H1 (cell line): ENCODE data around the gene PDE6D. TPM values are rescaled to one million over a fixed set of nuclear protein-coding genes. Genes with fewer than 3 reads are reported as not detected.
"Not testable (repeated sequence)": the region's sequence is repeated elsewhere in the genome, so short reads cannot be mapped to it uniquely, and the experiment has no call there.

Experiments used
- CTCF ChIA-PET: fragments of 300-600 bp; sonication (Branson Sonifier 250); formaldehyde crosslinking; loops from one replicate; lab custom pipeline; 2021; ENCODE audit not compliant: partially characterized antibody; lab: Charles Lee
- POLR2A ChIA-PET: fragments of 300-600 bp; sonication (Branson Sonifier 250); formaldehyde crosslinking; loops from one replicate; lab custom pipeline; 2021; ENCODE audit warnings: inconsistent platforms; ENCODE audit not compliant: partially characterized antibody; lab: Charles Lee
- DNase-seq, 2 experiments: peaks; one replicate each; pipeline versions ENCODE4 v3.0.0 to v3.0.0-alpha.2; 2010 to 2022; ENCODE audit warnings: low spot score in 2 of 2, low read depth in 1 of 2, mixed read lengths in 1 of 2
- FAIRE-seq: peaks from 2 replicates; lab custom pipeline; 2011; peaks lifted over from hg19 to GRCh38; lab: Jason Lieb, UNC
- H2AFZ ChIP-seq: 2 replicates; pipeline ENCODE4 v1.8.1; 2012; ENCODE audit warnings: low read length, inconsistent platforms
- H2AK5ac ChIP-seq: 2 replicates; pipeline ENCODE4 v1.6.1; 2013; ENCODE audit warnings: low read depth, low read length
- H2BK120ac ChIP-seq: replicated peaks from 2 replicates; pipeline ENCODE3; 2013; ENCODE audit warnings: low read depth, low read length, inconsistent platforms
- H2BK12ac ChIP-seq: 2 replicates; pipeline ENCODE4 v1.6.1; 2013; ENCODE audit warnings: low read depth, low read length
- H2BK15ac ChIP-seq: 2 replicates; pipeline ENCODE4 v1.6.1; 2013; ENCODE audit warnings: low read length
- H2BK20ac ChIP-seq: 2 replicates; pipeline ENCODE4 v1.6.1; 2013; ENCODE audit warnings: low read length
- H2BK5ac ChIP-seq: 2 replicates; pipeline ENCODE4 v1.6.1; 2013; ENCODE audit warnings: low read depth, low read length
- H3K14ac ChIP-seq: 2 replicates; pipeline ENCODE4 v1.6.1; 2013; ENCODE audit warnings: inconsistent platforms; ENCODE audit not compliant: insufficient read length
- H3K18ac ChIP-seq: 2 replicates; pipeline ENCODE4 v1.6.1; 2013; ENCODE audit warnings: low read length; ENCODE audit errors: extremely low read depth
- H3K23ac ChIP-seq: 2 replicates; pipeline ENCODE4 v1.6.1; 2013; ENCODE audit warnings: inconsistent platforms; ENCODE audit not compliant: insufficient read length
- H3K23me2 ChIP-seq: 2 replicates; pipeline ENCODE4 v1.6.1; 2013; ENCODE audit warnings: low read depth, low read length
- H3K27ac ChIP-seq: 2 replicates; pipeline ENCODE4 v1.6.1; 2011; ENCODE audit warnings: low read depth, low read length, inconsistent platforms
- H3K27me3 ChIP-seq, 4 experiments: replicated peaks in 1 of 4; 1 replicate in 1 of 4; 2 replicates in 3 of 4; pipeline versions ENCODE4 v1.6.1 to v1.8.1; 2011 to 2013; ENCODE audit warnings: low read length in 3 of 4, mild to moderate bottlenecking in 3 of 4, inconsistent platforms in 2 of 4, mixed read lengths in 2 of 4, moderate library complexity in 1 of 4; ENCODE audit not compliant: control insufficient read depth in 3 of 4, insufficient read depth in 3 of 4; ENCODE audit errors: extremely low read depth in 1 of 4
- H3K36me3 ChIP-seq, 4 experiments: 2 replicates each; pipeline versions ENCODE4 v1.6.1 to v1.8.1; 2011 to 2013; ENCODE audit warnings: mild to moderate bottlenecking in 4 of 4, low read length in 3 of 4, moderate library complexity in 2 of 4, control low read depth in 1 of 4, inconsistent platforms in 1 of 4; ENCODE audit not compliant: insufficient read depth in 4 of 4, control insufficient read depth in 2 of 4
- H3K4ac ChIP-seq: replicated peaks from 2 replicates; pipeline ENCODE3; 2013; ENCODE audit warnings: low read length, low read depth, mixed read lengths, inconsistent platforms; ENCODE audit not compliant: insufficient read length
- H3K4me1 ChIP-seq, 4 experiments: replicated peaks in 1 of 4; 1 replicate in 1 of 4; 2 replicates in 3 of 4; pipeline versions ENCODE4 v1.6.1 to v1.8.1; 2011 to 2013; ENCODE audit warnings: low read length in 3 of 4, inconsistent platforms in 2 of 4, mixed read lengths in 1 of 4; ENCODE audit not compliant: insufficient read depth in 4 of 4, control insufficient read depth in 3 of 4
- H3K4me2 ChIP-seq, 2 experiments: 2 replicates each; pipeline versions ENCODE4 v1.6.1 to v1.8.1; 2011 to 2013; ENCODE audit warnings: low read depth in 2 of 2, low read length in 2 of 2, control low read depth in 1 of 2, inconsistent platforms in 1 of 2, mild to moderate bottlenecking in 1 of 2; ENCODE audit not compliant: insufficient read depth in 1 of 2
- H3K4me3 ChIP-seq, 4 experiments: fragments of 200-600, 300-600 bp in 1 of 4; sonication (generic), shearing (Covaris generic), sonication (Bioruptor Twin) in 1 of 4; 2 replicates each; pipeline versions ENCODE4 v1.5.1 to v1.8.1; 2011 to 2016; ENCODE audit warnings: low read length in 4 of 4, low read depth in 3 of 4, control low read depth in 2 of 4, inconsistent platforms in 2 of 4, mild to moderate bottlenecking in 2 of 4, mixed read lengths in 1 of 4, moderate library complexity in 1 of 4; ENCODE audit not compliant: insufficient read depth in 2 of 4; ENCODE audit errors: extremely low read depth in 1 of 4
- H3K56ac ChIP-seq: replicated peaks from 2 replicates; pipeline ENCODE3; 2013; ENCODE audit warnings: low read depth, mild to moderate bottlenecking, mixed read lengths, low read length, inconsistent platforms; ENCODE audit not compliant: insufficient read length
- H3K79me1 ChIP-seq: 2 replicates; pipeline ENCODE4 v1.6.1; 2013; ENCODE audit warnings: low read depth, low read length, control low read depth
- H3K79me2 ChIP-seq, 2 experiments: 2 replicates each; pipeline versions ENCODE4 v1.6.1 to v1.8.1; 2012 to 2013; ENCODE audit warnings: low read length in 2 of 2, mild to moderate bottlenecking in 2 of 2, inconsistent platforms in 1 of 2; ENCODE audit not compliant: insufficient read depth in 2 of 2, control insufficient read depth in 1 of 2
- H3K9ac ChIP-seq, 4 experiments: replicated peaks in 1 of 4; 1 replicate in 1 of 4; 2 replicates in 3 of 4; pipeline versions ENCODE4 v1.6.1 to v1.8.1; 2011 to 2013; ENCODE audit warnings: low read depth in 3 of 4, low read length in 3 of 4, control low read depth in 2 of 4, mild to moderate bottlenecking in 2 of 4, moderate library complexity in 2 of 4, inconsistent platforms in 1 of 4; ENCODE audit errors: extremely low read depth in 1 of 4
- H3K9me3 ChIP-seq, 2 experiments: 2 replicates each; pipeline versions ENCODE4 v1.6.1 to v1.8.1; 2012 to 2013; ENCODE audit warnings: mild to moderate bottlenecking in 2 of 2, moderate library complexity in 2 of 2, control low read depth in 1 of 2, inconsistent platforms in 1 of 2, low read depth in 1 of 2, low read length in 1 of 2, mixed read lengths in 1 of 2; ENCODE audit not compliant: insufficient read depth in 2 of 2
- H4K20me1 ChIP-seq, 2 experiments: replicated peaks in 1 of 2; 2 replicates each; pipeline versions ENCODE3 to v1.8.1; 2011 to 2013; ENCODE audit warnings: inconsistent platforms in 2 of 2, low read length in 2 of 2, mild to moderate bottlenecking in 1 of 2; ENCODE audit not compliant: insufficient read depth in 2 of 2, control insufficient read depth in 1 of 2
- H4K5ac ChIP-seq: 2 replicates; pipeline ENCODE4 v1.6.1; 2013; ENCODE audit warnings: low read length, low read depth, mixed read lengths, inconsistent platforms; ENCODE audit not compliant: insufficient read length
- H4K8ac ChIP-seq: 2 replicates; pipeline ENCODE4 v1.8.0; 2013; ENCODE audit warnings: mild to moderate bottlenecking, moderate library complexity, low read length, inconsistent platforms; ENCODE audit not compliant: insufficient read depth; ENCODE audit errors: extremely low read depth
- H4K91ac ChIP-seq: replicated peaks from 2 replicates; pipeline ENCODE3; 2013; ENCODE audit warnings: low read length, mixed read lengths, inconsistent platforms; ENCODE audit not compliant: insufficient read length
- WGBS, 2 experiments: shearing (Covaris generic) in 1 of 2; methylation state at CpG; one replicate each; pipeline versions ENCODE4 v1.1.6 to v1.1.7; 2013 to 2015; ENCODE audit warnings: low lambda C conversion rate in 2 of 2, mixed read lengths in 2 of 2, inconsistent platforms in 1 of 2, low coverage in 1 of 2, missing lambda C conversion rate in 1 of 2; ENCODE audit not compliant: insufficient replicate concordance in 2 of 2, insufficient coverage in 1 of 2, insufficient read length in 1 of 2; ENCODE audit errors: extremely low coverage in 1 of 2, missing lambda C conversion rate in 1 of 2; 5-methylcytosine and 5-hydroxymethylcytosine counted together
- polyA plus RNA-seq, 7 experiments: library from polyadenylated mRNA; depleted of rRNA in 3 of 7; stranded (reverse) in 5 of 7; unstranded in 2 of 7; fragments of >200 nt in 5 of 7; fragments of 200-250 nt in 2 of 7; gene quantifications; 1 replicate in 5 of 7; 2 replicates in 1 of 7; 4 replicates in 1 of 7; pipeline versions ENCODE4 v1.2.1 to v1.2.3, GENCODE V29; 2011 to 2013; ENCODE audit warnings: missing spikeins in 2 of 7, mixed read lengths in 2 of 7
- total RNA-seq: library from RNA; stranded (reverse); fragmentation: NEBNext Ultra II Directional; extraction: Animal tissue kit (Norgen Biotek cat#: 25700); gene quantifications from 2 replicates; pipeline ENCODE4 v1.2.1, GENCODE V29; 2021

Gene PDE6D
- total and polyA plus RNA-seq, 2 of the 8 experiments (the other 6 are each of a cell fraction or from before 2014, with no cell fraction given), result 33.7 to 63.9 TPM

- Histone ChIP-seq H3K4me1 (peaks cover 4 to 11% (median 7%) of the 10 kb centered on the region in 4 experiments; a peak in 4 of 7 replicates), H3K18ac (peak overlapping the region; percentile 19; the same call in 1 of the 2 replicates), H4K8ac (peak overlapping the region; percentile 51; the same call in 1 of the 2 replicates)
- not testable (repeated sequence) for H2BK120ac ChIP-seq, H3K4ac ChIP-seq, H3K27ac ChIP-seq, H3K27me3 ChIP-seq, H3K9ac ChIP-seq, H2BK20ac ChIP-seq, H2BK15ac ChIP-seq, H4K5ac ChIP-seq, H3K9me3 ChIP-seq, H3K4me3 ChIP-seq, H3K56ac ChIP-seq, FAIRE-seq, H3K23me2 ChIP-seq, H3K79me2 ChIP-seq, H2AK5ac ChIP-seq, H3K79me1 ChIP-seq, H2BK12ac ChIP-seq, H2BK5ac ChIP-seq, DNase-seq, H3K14ac ChIP-seq, H4K20me1 ChIP-seq, H3K23ac ChIP-seq, H3K36me3 ChIP-seq, H2AFZ ChIP-seq, H3K4me2 ChIP-seq, H4K91ac ChIP-seq
- ChIA-PET CTCF (interaction anchor here (0.7 kb wide), 1 partner anchor 11 kb away, joined by 4 read pairs; no protein-coding TSS in a partner anchor), POLR2A (interaction anchor here (1.0 to 1.5 kb wide), 3 partner anchors 15 to 76 kb away, joined by 3 to 4 read pairs (median 3); no protein-coding TSS in a partner anchor)
- WGBS, 2 experiments, result 88% methylated on average over 6 of the region's 6 CpGs; no CpG with 5 or more reads in 1 of the 2 experiments
Measured at GRCh38 chr2:231748153-231748896, 32.8 kb downstream of the PDE6D start.
